ENCODE results near the gene ZC3HAV1.
"Not testable (repeated sequence)": the region's sequence is repeated elsewhere in the genome, so short reads cannot be mapped to it uniquely, and the experiment has no call there.

The ZC3HAV1 gene

DNA sequence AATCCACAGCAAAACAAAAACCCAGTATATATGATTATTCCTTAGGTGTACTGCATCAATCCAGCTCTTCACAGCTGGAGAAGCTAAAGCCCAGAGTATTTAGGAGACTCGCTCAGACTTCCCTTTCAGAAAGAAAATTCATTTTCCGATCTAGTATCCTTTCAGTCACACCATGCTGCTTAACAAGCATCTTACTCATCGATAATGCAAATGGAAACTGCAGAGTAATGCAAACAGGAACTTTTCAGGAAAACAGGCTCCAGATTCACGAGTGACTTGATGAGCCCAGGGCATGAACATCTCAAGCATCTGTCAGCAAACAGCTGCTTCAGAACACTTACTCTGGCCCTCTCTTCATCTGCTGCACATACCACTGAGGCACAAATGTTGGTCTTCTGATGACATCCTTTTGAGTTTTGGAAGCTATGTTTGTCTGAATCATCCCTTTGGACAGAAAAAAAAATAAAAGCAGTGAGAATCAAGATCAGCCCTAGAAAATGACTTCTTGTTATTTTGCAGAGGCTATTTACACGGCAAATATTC is 48.8 kb downstream of the ZC3HAV1 start:
- no peak overlapping the region for H3K27ac Mint-ChIP-seq
- TF ChIP-seq, protein P1, sequence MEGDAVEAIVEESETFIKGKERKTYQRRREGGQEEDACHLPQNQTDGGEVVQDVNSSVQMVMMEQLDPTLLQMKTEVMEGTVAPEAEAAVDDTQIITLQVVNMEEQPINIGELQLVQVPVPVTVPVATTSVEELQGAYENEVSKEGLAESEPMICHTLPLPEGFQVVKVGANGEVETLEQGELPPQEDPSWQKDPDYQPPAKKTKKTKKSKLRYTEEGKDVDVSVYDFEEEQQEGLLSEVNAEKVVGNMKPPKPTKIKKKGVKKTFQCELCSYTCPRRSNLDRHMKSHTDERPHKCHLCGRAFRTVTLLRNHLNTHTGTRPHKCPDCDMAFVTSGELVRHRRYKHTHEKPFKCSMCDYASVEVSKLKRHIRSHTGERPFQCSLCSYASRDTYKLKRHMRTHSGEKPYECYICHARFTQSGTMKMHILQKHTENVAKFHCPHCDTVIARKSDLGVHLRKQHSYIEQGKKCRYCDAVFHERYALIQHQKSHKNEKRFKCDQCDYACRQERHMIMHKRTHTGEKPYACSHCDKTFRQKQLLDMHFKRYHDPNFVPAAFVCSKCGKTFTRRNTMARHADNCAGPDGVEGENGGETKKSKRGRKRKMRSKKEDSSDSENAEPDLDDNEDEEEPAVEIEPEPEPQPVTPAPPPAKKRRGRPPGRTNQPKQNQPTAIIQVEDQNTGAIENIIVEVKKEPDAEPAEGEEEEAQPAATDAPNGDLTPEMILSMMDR (IDR thresholded peaks at IDR 0.05; ENCODE audit: unreplicated experiment in 3 of 3): no peak
- peaks cover 4% of the 10 kb centered on the region for H3K36me3 Mint-ChIP-seq (ENCODE audit: low read depth)
- H3K4me1 Mint-ChIP-seq: peaks cover 13% of the 10 kb centered on the region
- H3K9me3 Mint-ChIP-seq: no peaks in the 10 kb centered on the region
- no peak overlapping the region for H3K4me3 Mint-ChIP-seq
- H3K27me3 Mint-ChIP-seq (ENCODE audit: low read depth): no peaks in the 10 kb centered on the region

DNA sequence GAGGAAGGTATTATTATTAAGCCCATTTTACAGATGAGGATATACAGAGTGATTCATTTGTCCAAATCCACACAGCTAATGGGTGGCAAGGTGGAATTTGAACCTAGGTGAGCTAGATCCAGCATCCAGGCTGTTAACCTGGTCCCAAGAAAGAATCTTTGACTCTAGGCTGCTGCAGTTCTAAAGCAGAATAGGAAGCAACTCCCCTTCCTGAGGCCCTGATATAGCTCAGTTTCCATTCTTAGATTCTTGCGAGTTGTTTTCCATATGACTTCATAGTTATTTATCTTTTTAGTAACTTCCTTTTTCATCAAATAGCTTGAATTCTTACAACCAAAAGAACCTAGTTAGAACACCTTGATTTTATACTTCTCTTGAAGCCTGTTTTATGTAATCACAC is 49.6 kb downstream of the ZC3HAV1 start:
- Mint-ChIP-seq H3K27me3 (ENCODE audit: low read depth) (no peaks in the 10 kb centered on the region), H3K4me3 (no peak overlapping the region), H3K27ac (no peak overlapping the region)

DNA sequence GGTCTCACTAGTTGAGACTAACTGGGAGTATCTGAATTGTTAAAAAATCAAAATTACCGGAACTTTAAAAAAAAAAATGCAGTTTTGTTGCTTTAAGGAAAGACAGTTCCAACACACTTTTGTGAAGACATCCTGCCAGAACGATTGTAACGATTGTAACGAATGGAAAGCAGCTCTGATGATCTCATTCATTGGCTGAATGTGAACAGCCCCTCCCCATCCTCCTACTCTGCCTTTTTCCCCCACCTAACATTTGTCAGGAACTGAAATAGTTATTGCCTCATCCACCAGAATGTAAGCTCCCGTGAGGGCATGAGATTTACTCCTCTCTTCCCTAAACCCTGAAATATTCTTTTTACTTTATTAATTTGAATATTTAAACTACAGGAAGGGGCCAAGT is 50.6 kb downstream of the ZC3HAV1 start:
- H3K27ac Mint-ChIP-seq: peak overlapping the region in 1 of 3 experiments; percentile 19
- H3K4me1 Mint-ChIP-seq: peaks cover 13% of the 10 kb centered on the region
- TF ChIP-seq, protein P1 (IDR thresholded peaks at IDR 0.05; ENCODE audit: unreplicated experiment in 3 of 3): no peak
- peaks cover 3% of the 10 kb centered on the region for H3K36me3 Mint-ChIP-seq (ENCODE audit: low read depth)
- no peaks in the 10 kb centered on the region for H3K9me3 Mint-ChIP-seq
- H3K27me3 Mint-ChIP-seq (ENCODE audit: low read depth): no peaks in the 10 kb centered on the region
- H3K4me3 Mint-ChIP-seq: no peak overlapping the region

More for the DNA sequence above, 49.6 kb downstream of the ZC3HAV1 start:
- Mint-ChIP-seq H3K36me3 (ENCODE audit: low read depth) (peaks cover 3% of the 10 kb centered on the region), H3K9me3 (no peaks in the 10 kb centered on the region), H3K4me1 (peaks cover 13% of the 10 kb centered on the region)
- TF ChIP-seq, protein P1 (IDR thresholded peaks at IDR 0.05; ENCODE audit: unreplicated experiment in 3 of 3): no peak

DNA sequence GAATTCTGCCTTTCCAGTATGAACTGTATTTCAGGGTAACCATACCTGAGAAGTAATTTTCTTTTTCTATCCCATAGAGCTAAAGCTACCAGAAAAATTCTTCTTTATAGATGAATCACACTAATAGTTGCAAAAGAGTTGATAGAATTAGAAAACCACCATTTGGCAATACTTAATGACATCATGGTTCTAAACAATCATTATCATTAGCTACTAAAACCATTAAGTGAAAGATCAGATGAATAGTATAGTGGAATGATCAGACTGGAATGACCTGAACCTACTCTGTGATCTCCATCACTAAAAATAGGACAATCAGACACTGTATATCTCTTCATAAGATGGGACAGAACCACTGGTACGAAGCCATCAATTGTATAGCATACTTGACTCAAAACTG is 53.8 kb downstream of the ZC3HAV1 start:
- H3K27me3 Mint-ChIP-seq (ENCODE audit: low read depth): no peaks in the 10 kb centered on the region
- no peaks in the 10 kb centered on the region for H3K9me3 Mint-ChIP-seq
- no peak overlapping the region for H3K27ac Mint-ChIP-seq
- no peak overlapping the region for H3K4me3 Mint-ChIP-seq
- no peaks in the 10 kb centered on the region for H3K36me3 Mint-ChIP-seq (ENCODE audit: low read depth)
- TF ChIP-seq, protein P1 (IDR thresholded peaks at IDR 0.05; ENCODE audit: unreplicated experiment in 3 of 3): no peak
- H3K4me1 Mint-ChIP-seq: peaks cover 6% of the 10 kb centered on the region

DNA sequence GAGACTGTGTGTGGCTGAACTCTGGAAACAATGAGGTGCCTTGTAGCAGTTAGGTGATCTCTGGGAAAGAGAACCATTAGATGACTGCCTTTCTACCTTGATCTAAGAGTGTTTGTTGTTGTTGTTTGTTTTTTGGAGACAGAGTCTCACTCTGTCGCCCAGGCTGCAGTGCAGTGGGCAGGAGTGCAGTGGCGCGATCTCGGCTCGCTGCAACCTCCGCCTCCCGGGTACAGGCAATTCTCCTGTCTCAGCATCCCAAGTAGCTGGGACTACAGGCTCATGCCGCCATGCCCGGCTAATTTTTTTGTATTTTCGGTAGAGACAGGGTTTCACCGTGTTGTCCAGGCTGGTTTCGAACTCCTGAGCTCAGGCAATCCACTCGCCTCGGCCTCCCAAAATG is 54.9 kb downstream of the ZC3HAV1 start:
- not testable (repeated sequence) for H3K27me3 Mint-ChIP-seq (ENCODE audit: low read depth); H3K4me3 Mint-ChIP-seq; H3K27ac Mint-ChIP-seq; H3K36me3 Mint-ChIP-seq (ENCODE audit: low read depth); H3K4me1 Mint-ChIP-seq; H3K9me3 Mint-ChIP-seq

DNA sequence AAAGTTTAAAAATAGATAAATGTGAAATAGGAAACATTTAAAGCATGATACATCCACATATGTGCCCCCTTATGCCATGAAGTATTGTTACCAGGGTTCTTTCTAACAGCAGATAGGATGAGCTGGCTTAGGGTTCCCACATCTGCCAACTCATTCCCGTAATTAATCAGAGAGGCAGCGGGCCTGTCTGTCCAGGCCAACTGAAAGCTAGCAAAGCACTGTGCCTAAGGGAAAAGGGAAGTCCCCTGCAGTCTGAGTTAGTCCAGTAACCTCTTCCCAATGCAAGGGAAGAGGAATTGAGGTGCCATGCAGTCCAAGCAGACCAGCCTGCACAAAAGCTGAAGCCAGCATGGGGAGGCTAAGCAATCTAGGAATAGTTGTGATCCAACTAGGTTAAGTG is 55.4 kb downstream of the ZC3HAV1 start:
- no peaks in the 10 kb centered on the region for H3K9me3 Mint-ChIP-seq
- TF ChIP-seq, protein P1 (IDR thresholded peaks at IDR 0.05; ENCODE audit: unreplicated experiment in 3 of 3): no peak
- no peaks in the 10 kb centered on the region for H3K36me3 Mint-ChIP-seq (ENCODE audit: low read depth)
- H3K27me3 Mint-ChIP-seq (ENCODE audit: low read depth): no peaks in the 10 kb centered on the region
- peak overlapping the region in 1 of 3 experiments; percentile 30 for H3K27ac Mint-ChIP-seq
- no peak overlapping the region for H3K4me3 Mint-ChIP-seq
- H3K4me1 Mint-ChIP-seq: peaks cover 6% of the 10 kb centered on the region

All from nephron (organoid).